Mesenchymal stem cell (in vitro differentiated cells and primary cell): ENCODE results near the gene ERBB4.

Experiments
- DNase-seq: peaks from one replicate; pipeline ENCODE4 v3.0.0-alpha.2; 2013
- H2AFZ ChIP-seq: one replicate; pipeline ENCODE4 v1.6.1; 2013; ENCODE audit warnings: low read depth, mild to moderate bottlenecking, control low read depth, inconsistent platforms, low read length, moderate library complexity
- H2AK5ac ChIP-seq: 2 replicates; pipeline ENCODE4 v1.6.1; 2013; ENCODE audit warnings: low read length, moderate library complexity, mild to moderate bottlenecking, inconsistent platforms; ENCODE audit not compliant: severe bottlenecking
- H2BK120ac ChIP-seq: one replicate; pipeline ENCODE4 v1.6.1; 2013; ENCODE audit warnings: low read depth, mild to moderate bottlenecking, inconsistent platforms, low read length, moderate library complexity
- H2BK12ac ChIP-seq, 2 experiments: one replicate each; pipeline ENCODE4 v1.6.1; 2013; ENCODE audit warnings: inconsistent platforms in 2 of 2, low read length in 2 of 2, mild to moderate bottlenecking in 2 of 2, moderate library complexity in 2 of 2, control low read depth in 1 of 2
- H2BK15ac ChIP-seq: one replicate; pipeline ENCODE4 v1.6.1; 2013; ENCODE audit warnings: mild to moderate bottlenecking, low read depth, inconsistent platforms; ENCODE audit not compliant: poor library complexity, severe bottlenecking
- H2BK5ac ChIP-seq: 2 replicates; pipeline ENCODE4 v1.6.1; 2013; ENCODE audit warnings: low read depth, mild to moderate bottlenecking, low read length, control low read depth, inconsistent platforms; ENCODE audit not compliant: poor library complexity, severe bottlenecking
- H3K14ac ChIP-seq, 2 experiments: one replicate each; pipeline ENCODE4 v1.6.1; 2013; ENCODE audit warnings: inconsistent platforms in 2 of 2, low read length in 2 of 2, control low read depth in 1 of 2, mild to moderate bottlenecking in 1 of 2, moderate library complexity in 1 of 2
- H3K18ac ChIP-seq, 2 experiments: one replicate each; pipeline ENCODE4 v1.6.1; 2013; ENCODE audit warnings: inconsistent platforms in 2 of 2, low read length in 2 of 2, control low read depth in 1 of 2, low read depth in 1 of 2, mild to moderate bottlenecking in 1 of 2
- H3K23ac ChIP-seq, 2 experiments: one replicate each; pipeline ENCODE4 v1.6.1; 2013; ENCODE audit warnings: inconsistent platforms in 2 of 2, low read length in 2 of 2, mild to moderate bottlenecking in 2 of 2, moderate library complexity in 2 of 2, control low read depth in 1 of 2
- H3K27ac ChIP-seq: 2 replicates; pipeline ENCODE4 v1.5.1; 2013; ENCODE audit warnings: mild to moderate bottlenecking, moderate library complexity, low read length, control low read depth, inconsistent platforms; ENCODE audit not compliant: poor library complexity, severe bottlenecking
- H3K27me3 ChIP-seq, 2 experiments: 2 replicates each; pipeline versions ENCODE4 v1.6.1 to v1.7.0; 2013; ENCODE audit warnings: low read length in 2 of 2, mild to moderate bottlenecking in 2 of 2, moderate library complexity in 2 of 2, control low read depth in 1 of 2, inconsistent platforms in 1 of 2; ENCODE audit not compliant: control insufficient read depth in 1 of 2, insufficient read depth in 1 of 2
- H3K36me3 ChIP-seq, 2 experiments: 2 replicates each; pipeline versions ENCODE4 v1.6.1 to v1.7.0; 2013; ENCODE audit warnings: low read length in 2 of 2, control low read depth in 1 of 2, inconsistent platforms in 1 of 2, low read depth in 1 of 2, mild to moderate bottlenecking in 1 of 2; ENCODE audit not compliant: insufficient read depth in 2 of 2, control insufficient read depth in 1 of 2
- H3K4ac ChIP-seq, 2 experiments: one replicate each; pipeline ENCODE4 v1.6.1; 2013; ENCODE audit warnings: inconsistent platforms in 2 of 2, low read length in 2 of 2, mild to moderate bottlenecking in 2 of 2, moderate library complexity in 2 of 2, control low read depth in 1 of 2, low read depth in 1 of 2
- H3K4me1 ChIP-seq: 2 replicates; pipeline ENCODE4 v1.6.1; 2013; ENCODE audit warnings: low read depth, low read length, control low read depth; ENCODE audit not compliant: control insufficient read depth, insufficient read depth
- H3K4me2 ChIP-seq: 2 replicates; pipeline ENCODE4 v1.6.1; 2013; ENCODE audit warnings: low read length, mild to moderate bottlenecking, inconsistent platforms; ENCODE audit not compliant: poor library complexity, severe bottlenecking
- H3K4me3 ChIP-seq, 2 experiments: 2 replicates each; pipeline versions ENCODE4 v1.5.1 to v1.7.0; 2013; ENCODE audit warnings: low read length in 2 of 2, mild to moderate bottlenecking in 2 of 2, control low read depth in 1 of 2, low read depth in 1 of 2; ENCODE audit not compliant: insufficient read depth in 1 of 2
- H3K79me1 ChIP-seq: replicated peaks from 2 replicates; pipeline ENCODE4 v1.6.1; 2013; ENCODE audit warnings: mild to moderate bottlenecking, control low read depth, low read length, inconsistent platforms; ENCODE audit not compliant: poor library complexity, severe bottlenecking
- H3K9ac ChIP-seq: 2 replicates; pipeline ENCODE4 v1.7.0; 2013; ENCODE audit warnings: mild to moderate bottlenecking, low read length, moderate library complexity
- H3K9me3 ChIP-seq: 2 replicates; pipeline ENCODE4 v1.7.0; 2013; ENCODE audit warnings: mild to moderate bottlenecking, low read length; ENCODE audit not compliant: control insufficient read depth
- H4K8ac ChIP-seq: one replicate; pipeline ENCODE4 v1.6.1; 2013; ENCODE audit warnings: inconsistent platforms, mild to moderate bottlenecking, low read length, moderate library complexity
- H4K91ac ChIP-seq: one replicate; pipeline ENCODE4 v1.6.1; 2013; ENCODE audit warnings: mild to moderate bottlenecking, low read length, inconsistent platforms
- WGBS: methylation state at CpG from one replicate; pipeline ENCODE4 v1.1.7; 2013; ENCODE audit warnings: mixed read lengths; 5-methylcytosine and 5-hydroxymethylcytosine counted together

ERBB4 gene

GRCh38 chr2:212028798-212029394 lies 509.7 kb downstream of the ERBB4 start:
- Histone ChIP-seq H3K9ac (no peak overlapping the region), H3K27ac (no peak overlapping the region), H3K79me1 (no peaks in the 10 kb centered on the region), H2AK5ac (no peak overlapping the region), H3K27me3 (no peaks in the 10 kb centered on the region), H2AFZ (no peak overlapping the region), H2BK15ac (no peak overlapping the region), H3K36me3 (no peaks in the 10 kb centered on the region), H4K8ac (no peak overlapping the region), H2BK120ac (peak overlapping the region; percentile 49), H3K14ac (no peak overlapping the region), H4K91ac (no peak overlapping the region), H3K4me3 (no peak overlapping the region), H3K18ac (peak overlapping the region; percentile 34 to 43), H3K4ac (no peak overlapping the region), H3K23ac (no peak overlapping the region), H3K9me3 (no peaks in the 10 kb centered on the region), H2BK5ac (no peak overlapping the region), H2BK12ac (peak overlapping the region in 1 of 2 experiments; percentile 42), H3K4me2 (no peak overlapping the region), H3K4me1 (no peaks in the 10 kb centered on the region)
- no peak for DNase-seq
- WGBS, result 45% methylated on average over 2 of the region's 5 CpGs

GRCh38 chr2:212027681-212028628 lies 510.6 kb downstream of the ERBB4 start:
- H3K36me3 ChIP-seq, result no peaks in the 10 kb centered on the region
- H3K4ac ChIP-seq, result no peak overlapping the region
- no peak overlapping the region for H4K8ac ChIP-seq
- H3K9ac ChIP-seq, result no peak overlapping the region
- no peak overlapping the region for H2BK120ac ChIP-seq
- H3K4me1 ChIP-seq, result no peaks in the 10 kb centered on the region
- no peak overlapping the region for H2BK12ac ChIP-seq
- no peak overlapping the region for H3K27ac ChIP-seq
- H2BK15ac ChIP-seq, result no peak overlapping the region
- no peak overlapping the region for H3K18ac ChIP-seq
- 77% methylated on average over 6 of the region's 9 CpGs for WGBS
- H3K14ac ChIP-seq, result no peak overlapping the region
- H3K4me2 ChIP-seq, result no peak overlapping the region
- H4K91ac ChIP-seq, result no peak overlapping the region
- no peak overlapping the region for H2AFZ ChIP-seq
- H3K4me3 ChIP-seq, result no peak overlapping the region
- H2AK5ac ChIP-seq, result no peak overlapping the region
- no peaks in the 10 kb centered on the region for H3K79me1 ChIP-seq
- H3K23ac ChIP-seq, result no peak overlapping the region
- H3K9me3 ChIP-seq, result no peaks in the 10 kb centered on the region
- DNase-seq, result peak; percentile 22
- no peaks in the 10 kb centered on the region for H3K27me3 ChIP-seq
- no peak overlapping the region for H2BK5ac ChIP-seq

GRCh38 chr2:212024040-212024439 lies 514.6 kb downstream of the ERBB4 start:
- DNase-seq, result no peak
- Histone ChIP-seq H2AK5ac (no peak overlapping the region), H3K9me3 (no peaks in the 10 kb centered on the region), H3K4ac (no peak overlapping the region), H3K36me3 (no peaks in the 10 kb centered on the region), H2AFZ (no peak overlapping the region), H3K4me1 (no peaks in the 10 kb centered on the region), H3K23ac (no peak overlapping the region), H3K27me3 (no peaks in the 10 kb centered on the region), H3K14ac (no peak overlapping the region), H3K27ac (no peak overlapping the region), H3K79me1 (no peaks in the 10 kb centered on the region), H3K9ac (no peak overlapping the region), H2BK5ac (no peak overlapping the region), H3K4me2 (no peak overlapping the region), H4K91ac (no peak overlapping the region), H2BK120ac (no peak overlapping the region), H2BK12ac (no peak overlapping the region), H4K8ac (no peak overlapping the region), H3K4me3 (no peak overlapping the region), H2BK15ac (no peak overlapping the region), H3K18ac (no peak overlapping the region)
- no CpG with 5 or more reads among the region's 1 CpG for WGBS

GRCh38 chr2:212022966-212023365 lies 515.6 kb downstream of the ERBB4 start:
- Histone ChIP-seq H2BK120ac (no peak overlapping the region), H3K9ac (no peak overlapping the region), H2BK15ac (no peak overlapping the region), H4K8ac (no peak overlapping the region), H3K36me3 (no peaks in the 10 kb centered on the region), H3K18ac (no peak overlapping the region), H3K27ac (no peak overlapping the region), H4K91ac (no peak overlapping the region), H2BK5ac (no peak overlapping the region), H3K14ac (no peak overlapping the region), H3K27me3 (no peaks in the 10 kb centered on the region), H3K4me2 (no peak overlapping the region), H2AFZ (no peak overlapping the region), H2AK5ac (no peak overlapping the region), H3K4me3 (no peak overlapping the region), H3K4ac (no peak overlapping the region), H3K9me3 (no peaks in the 10 kb centered on the region), H3K4me1 (no peaks in the 10 kb centered on the region), H3K79me1 (no peaks in the 10 kb centered on the region), H3K23ac (no peak overlapping the region), H2BK12ac (no peak overlapping the region)
- no CpG with 5 or more reads among the region's 1 CpG for WGBS
- peak; percentile 20 for DNase-seq
